Measurements from ENCODE around the gene FGD6. TPM values are rescaled to one million over a fixed set of nuclear protein-coding genes. Genes with fewer than 3 reads are reported as not detected.
"Not testable (repeated sequence)": the region's sequence is repeated elsewhere in the genome, so short reads cannot be mapped to it uniquely, and the experiment has no call there.

FGD6 gene
- total RNA-seq, 1 donor from 2014 or later: 13.2 TPM

- no peak for DNase-seq (ENCODE audit: low read depth)
- no peak for TF ChIP-seq CTCF (IDR thresholded peaks at IDR 0.05; ENCODE audit: insufficient read depth, low read length, severe bottlenecking)
- no peak overlapping the region for H3K4me3 ChIP-seq (ENCODE audit: low read depth, low read length)
- peaks cover under 1% of the 10 kb centered on the region for H3K36me3 ChIP-seq (ENCODE audit: control insufficient read depth, insufficient read depth, low read length)
- H3K27me3 ChIP-seq (ENCODE audit: control insufficient read depth, insufficient read depth, low read length): no peaks in the 10 kb centered on the region
- no peak for FAIRE-seq
Measured at GRCh38 chr12:95248095-95248494, 30.8 kb upstream of the FGD6 start.

GRCh38 chr12:95244350-95244749 lies 27.1 kb upstream of the FGD6 start:
- no peak for FAIRE-seq
- Histone ChIP-seq H3K27me3 (ENCODE audit: control insufficient read depth, insufficient read depth, low read length) (no peaks in the 10 kb centered on the region), H3K36me3 (ENCODE audit: control insufficient read depth, insufficient read depth, low read length) (peaks cover 2% of the 10 kb centered on the region), H3K4me3 (ENCODE audit: low read depth, low read length) (no peak overlapping the region)
- DNase-seq (ENCODE audit: low read depth): no peak
- no peak for TF ChIP-seq CTCF (IDR thresholded peaks at IDR 0.05; ENCODE audit: insufficient read depth, low read length, severe bottlenecking)

- Histone ChIP-seq H3K4me3 (ENCODE audit: low read depth, low read length) (no peak overlapping the region), H3K27me3 (ENCODE audit: control insufficient read depth, insufficient read depth, low read length) (no peaks in the 10 kb centered on the region), H3K36me3 (ENCODE audit: control insufficient read depth, insufficient read depth, low read length) (peaks cover 2% of the 10 kb centered on the region)
- no peak for FAIRE-seq
- no peak for TF ChIP-seq CTCF (IDR thresholded peaks at IDR 0.05; ENCODE audit: insufficient read depth, low read length, severe bottlenecking)
- no peak for DNase-seq (ENCODE audit: low read depth)
Measured at GRCh38 chr12:95243497-95244183, 26.4 kb upstream of the FGD6 start.

- H3K4me3 ChIP-seq (ENCODE audit: low read depth, low read length): no peak overlapping the region
- FAIRE-seq: no peak
- H3K36me3 ChIP-seq (ENCODE audit: control insufficient read depth, insufficient read depth, low read length): peaks cover 2% of the 10 kb centered on the region
- DNase-seq (ENCODE audit: low read depth): no peak
- no peaks in the 10 kb centered on the region for H3K27me3 ChIP-seq (ENCODE audit: control insufficient read depth, insufficient read depth, low read length)
- no peak for TF ChIP-seq CTCF (IDR thresholded peaks at IDR 0.05; ENCODE audit: insufficient read depth, low read length, severe bottlenecking)
Measured at GRCh38 chr12:95241761-95242506, 24.7 kb upstream of the FGD6 start.

- H3K4me3 ChIP-seq (ENCODE audit: low read depth, low read length); FAIRE-seq; H3K27me3 ChIP-seq (ENCODE audit: control insufficient read depth, insufficient read depth, low read length); DNase-seq (ENCODE audit: low read depth); H3K36me3 ChIP-seq (ENCODE audit: control insufficient read depth, insufficient read depth, low read length): not testable (repeated sequence)
Measured at GRCh38 chr12:95241138-95241537, 23.9 kb upstream of the FGD6 start.

- TF ChIP-seq CTCF (IDR thresholded peaks at IDR 0.05; ENCODE audit: insufficient read depth, low read length, severe bottlenecking): no peak
- DNase-seq (ENCODE audit: low read depth): no peak
- no peak overlapping the region for H3K4me3 ChIP-seq (ENCODE audit: low read depth, low read length)
- FAIRE-seq: no peak
- no peaks in the 10 kb centered on the region for H3K27me3 ChIP-seq (ENCODE audit: control insufficient read depth, insufficient read depth, low read length)
- peaks cover 2% of the 10 kb centered on the region for H3K36me3 ChIP-seq (ENCODE audit: control insufficient read depth, insufficient read depth, low read length)
Measured at GRCh38 chr12:95240556-95240955, 23.3 kb upstream of the FGD6 start.

GRCh38 chr12:95239835-95240234 lies 22.6 kb upstream of the FGD6 start:
- not testable (repeated sequence) for H3K27me3 ChIP-seq (ENCODE audit: control insufficient read depth, insufficient read depth, low read length); DNase-seq (ENCODE audit: low read depth); FAIRE-seq; H3K4me3 ChIP-seq (ENCODE audit: low read depth, low read length); H3K36me3 ChIP-seq (ENCODE audit: control insufficient read depth, insufficient read depth, low read length)
